Measurements from ENCODE around the gene PM20D1.
"Not testable (repeated sequence)": the region's sequence is repeated elsewhere in the genome, so short reads cannot be mapped to it uniquely, and the experiment has no call there.

The PM20D1 gene

GRCh38 chr1:205826995-205827394, 22.9 kb downstream of the PM20D1 start:
- H3K36me3 ChIP-seq (ENCODE audit: low read depth), result no peaks in the 10 kb centered on the region
- no peak for TF ChIP-seq CTCF (IDR thresholded peaks at IDR 0.05; ENCODE audit: poor library complexity, severe bottlenecking)
- H3K27ac ChIP-seq (ENCODE audit: poor library complexity, severe bottlenecking), result no peak overlapping the region
- ATAC-seq (ENCODE audit: low read depth) (no peak), DNase-seq (ENCODE audit: low spot score) (no peak)
- no peaks in the 10 kb centered on the region for H3K9me3 ChIP-seq (ENCODE audit: severe bottlenecking)
- no peaks in the 10 kb centered on the region for H3K27me3 ChIP-seq (ENCODE audit: insufficient read depth, poor library complexity, severe bottlenecking)
- no peak overlapping the region for H3K4me3 ChIP-seq (ENCODE audit: severe bottlenecking)
- no peaks in the 10 kb centered on the region for H3K4me1 ChIP-seq (ENCODE audit: insufficient read depth, poor library complexity, severe bottlenecking)

- no peaks in the 10 kb centered on the region for H3K36me3 ChIP-seq (ENCODE audit: low read depth)
- no peaks in the 10 kb centered on the region for H3K27me3 ChIP-seq (ENCODE audit: insufficient read depth, poor library complexity, severe bottlenecking)
- H3K9me3 ChIP-seq (ENCODE audit: severe bottlenecking), result no peaks in the 10 kb centered on the region
- no peak overlapping the region for H3K4me3 ChIP-seq (ENCODE audit: severe bottlenecking)
- no peak for ATAC-seq (ENCODE audit: low read depth)
- DNase-seq (ENCODE audit: low spot score), result no peak
- TF ChIP-seq CTCF (IDR thresholded peaks at IDR 0.05; ENCODE audit: poor library complexity, severe bottlenecking), result no peak
- H3K27ac ChIP-seq (ENCODE audit: poor library complexity, severe bottlenecking), result no peak overlapping the region
- H3K4me1 ChIP-seq (ENCODE audit: insufficient read depth, poor library complexity, severe bottlenecking), result no peaks in the 10 kb centered on the region
Observed at GRCh38 chr1:205826016-205826806, 23.7 kb downstream of the PM20D1 start.

GRCh38 chr1:205824180-205824579, 25.8 kb downstream of the PM20D1 start:
- H3K27me3 ChIP-seq (ENCODE audit: insufficient read depth, poor library complexity, severe bottlenecking), result no peaks in the 10 kb centered on the region
- H3K4me1 ChIP-seq (ENCODE audit: insufficient read depth, poor library complexity, severe bottlenecking), result no peaks in the 10 kb centered on the region
- no peak for TF ChIP-seq CTCF (IDR thresholded peaks at IDR 0.05; ENCODE audit: poor library complexity, severe bottlenecking)
- no peak overlapping the region for H3K4me3 ChIP-seq (ENCODE audit: severe bottlenecking)
- H3K36me3 ChIP-seq (ENCODE audit: low read depth), result no peaks in the 10 kb centered on the region
- ATAC-seq (ENCODE audit: low read depth), result no peak
- H3K27ac ChIP-seq (ENCODE audit: poor library complexity, severe bottlenecking), result no peak overlapping the region
- no peaks in the 10 kb centered on the region for H3K9me3 ChIP-seq (ENCODE audit: severe bottlenecking)
- DNase-seq (ENCODE audit: low spot score), result no peak

- ATAC-seq (ENCODE audit: low read depth); H3K4me1 ChIP-seq (ENCODE audit: insufficient read depth, poor library complexity, severe bottlenecking); DNase-seq (ENCODE audit: low spot score); H3K4me3 ChIP-seq (ENCODE audit: severe bottlenecking); H3K27me3 ChIP-seq (ENCODE audit: insufficient read depth, poor library complexity, severe bottlenecking); H3K9me3 ChIP-seq (ENCODE audit: severe bottlenecking); H3K27ac ChIP-seq (ENCODE audit: poor library complexity, severe bottlenecking); H3K36me3 ChIP-seq (ENCODE audit: low read depth): not testable (repeated sequence)
Observed at GRCh38 chr1:205823260-205823659, 26.7 kb downstream of the PM20D1 start.

- ATAC-seq (ENCODE audit: low read depth) (no peak), DNase-seq (ENCODE audit: low spot score) (no peak)
- Histone ChIP-seq H3K27me3 (ENCODE audit: insufficient read depth, poor library complexity, severe bottlenecking) (no peaks in the 10 kb centered on the region), H3K27ac (ENCODE audit: poor library complexity, severe bottlenecking) (no peak overlapping the region), H3K4me3 (ENCODE audit: severe bottlenecking) (no peak overlapping the region), H3K36me3 (ENCODE audit: low read depth) (no peaks in the 10 kb centered on the region), H3K9me3 (ENCODE audit: severe bottlenecking) (no peaks in the 10 kb centered on the region), H3K4me1 (ENCODE audit: insufficient read depth, poor library complexity, severe bottlenecking) (no peaks in the 10 kb centered on the region)
- TF ChIP-seq CTCF (IDR thresholded peaks at IDR 0.05; ENCODE audit: poor library complexity, severe bottlenecking), result no peak
Observed at GRCh38 chr1:205822397-205822796, 27.5 kb downstream of the PM20D1 start.
